GM18867 (cell line): Measurements from ENCODE around the gene DPYSL4.

Source experiments
- ATAC-seq: cut with Tn5 transposase; IDR thresholded peaks from one replicate; pipeline ENCODE4 v1.9.1; 2021; ENCODE audit warnings: mild to moderate bottlenecking, moderate library complexity; ENCODE audit not compliant: unreplicated experiment

DPYSL4 gene

GRCh38 chr10:132239126-132240031 is 52.6 kb downstream of the DPYSL4 start:
- ATAC-seq = no peak

- no peak for ATAC-seq
Observed at GRCh38 chr10:132240156-132240555, 53.4 kb downstream of the DPYSL4 start.

- ATAC-seq = no peak
Observed at GRCh38 chr10:132240581-132240980, 53.8 kb downstream of the DPYSL4 start.

GRCh38 chr10:132241086-132241485 is 54.3 kb downstream of the DPYSL4 start:
- ATAC-seq = no peak

GRCh38 chr10:132241496-132241895 is 54.7 kb downstream of the DPYSL4 start:
- ATAC-seq = no peak

GRCh38 chr10:132242103-132242840 is 55.5 kb downstream of the DPYSL4 start:
- ATAC-seq = no peak

- no peak for ATAC-seq
Observed at GRCh38 chr10:132243141-132243540, 56.4 kb downstream of the DPYSL4 start.

GRCh38 chr10:132243626-132244025 is 56.9 kb downstream of the DPYSL4 start:
- no peak for ATAC-seq

GRCh38 chr10:132245056-132245455 is 58.3 kb downstream of the DPYSL4 start:
- no peak for ATAC-seq

- ATAC-seq = no peak
Observed at GRCh38 chr10:132246296-132246695, 59.5 kb downstream of the DPYSL4 start.

GRCh38 chr10:132247943-132248342 is 61.2 kb downstream of the DPYSL4 start:
- ATAC-seq = no peak

- ATAC-seq = no peak
Observed at GRCh38 chr10:132248455-132249225, 61.9 kb downstream of the DPYSL4 start.

GRCh38 chr10:132249226-132249724 is 62.5 kb downstream of the DPYSL4 start:
- no peak for ATAC-seq

GRCh38 chr10:132249824-132250375 is 63.2 kb downstream of the DPYSL4 start:
- ATAC-seq = no peak

GRCh38 chr10:132250481-132251475 is 64.0 kb downstream of the DPYSL4 start:
- ATAC-seq = no peak

GRCh38 chr10:132251928-132252327 is 65.2 kb downstream of the DPYSL4 start:
- ATAC-seq = no peak

GRCh38 chr10:132252412-132252811 is 65.7 kb downstream of the DPYSL4 start:
- ATAC-seq = no peak

- no peak for ATAC-seq
Observed at GRCh38 chr10:132253092-132253687, 66.4 kb downstream of the DPYSL4 start.

GRCh38 chr10:132254841-132255240 is 68.1 kb downstream of the DPYSL4 start:
- no peak for ATAC-seq
